Measurements from ENCODE around the gene TVP23C.

DNA sequence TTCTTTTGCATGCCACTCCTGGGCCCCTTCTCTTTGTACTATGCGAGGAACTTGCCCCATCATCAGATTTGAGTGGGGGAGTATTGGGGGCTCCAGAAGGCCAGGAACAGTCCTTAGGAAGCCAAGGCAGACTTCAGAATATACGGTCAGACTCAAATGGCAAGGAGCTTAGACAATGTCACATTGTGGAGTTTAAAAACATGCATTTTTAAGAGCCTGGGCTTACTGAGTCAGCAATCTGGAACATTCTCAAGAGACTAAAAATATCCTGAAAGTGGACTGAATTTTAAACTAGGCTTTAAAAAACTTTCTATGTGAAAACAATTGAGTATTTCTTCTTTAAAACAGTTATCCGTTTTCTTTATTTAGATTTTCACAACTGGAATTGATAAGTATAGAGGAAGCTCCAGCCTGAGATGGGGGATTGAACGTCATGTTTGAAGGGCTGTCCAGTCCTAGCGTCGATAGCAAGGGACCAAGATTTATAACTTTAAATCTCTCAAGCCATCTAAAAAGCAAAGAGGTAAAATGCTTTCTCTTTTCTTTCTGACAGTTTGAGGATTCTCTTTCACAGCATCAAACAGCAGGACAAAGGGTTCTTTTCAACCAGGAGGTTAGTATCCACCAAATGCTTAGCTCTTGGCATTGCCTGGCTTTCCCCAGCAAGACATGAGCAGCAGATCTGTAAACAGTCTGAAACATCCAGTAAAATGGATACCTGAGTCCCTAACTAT is 50.1 kb downstream of the TVP23C start:
- no peak for TF ChIP-seq CTCF (IDR thresholded peaks at IDR 0.05; ENCODE audit: low read length)
- TF ChIP-seq EZH2 (IDR thresholded peaks at IDR 0.05; ENCODE audit: borderline replicate concordance, low read length) = no peak
